ENCODE measurements around the gene SLC35F3.

SLC35F3 gene

DNA sequence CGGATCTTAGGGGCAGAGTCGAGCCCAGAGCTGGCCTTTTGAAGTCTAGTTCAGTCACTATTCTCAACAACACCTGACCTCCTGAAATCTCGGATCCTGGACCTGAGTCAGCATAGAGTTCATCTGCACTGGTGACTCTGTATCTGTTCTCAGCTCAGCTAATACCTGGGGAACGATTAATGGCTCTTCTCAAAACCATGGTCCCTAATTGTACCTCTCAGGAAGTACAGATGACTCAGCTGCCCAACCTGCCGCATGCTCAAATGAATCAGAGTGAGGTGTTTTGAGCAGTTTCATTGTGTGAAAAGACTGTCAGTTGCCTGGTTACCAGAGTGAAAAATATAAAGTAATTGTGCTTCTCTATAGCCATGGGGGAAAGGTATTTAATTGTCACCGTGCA is 89.2 kb downstream of the SLC35F3 start:
- TF ChIP-seq FOXP2 (optimal IDR thresholded peaks at IDR 0.05; ENCODE audit: borderline replicate concordance, extremely low read depth, extremely low read length, insufficient read depth): no peak

- TF ChIP-seq SIN3A (IDR thresholded peaks at IDR 0.05; ENCODE audit: borderline replicate concordance, insufficient read depth, low read length) (no peak), FOXP2 (optimal IDR thresholded peaks at IDR 0.05; ENCODE audit: borderline replicate concordance, extremely low read depth, extremely low read length, insufficient read depth) (no peak), TAF1 (IDR thresholded peaks at IDR 0.05; ENCODE audit: borderline replicate concordance, insufficient read depth, low read length) (no peak), POLR2AphosphoS5 (IDR thresholded peaks at IDR 0.05; ENCODE audit: low read depth, low read length) (no peak)
- TF ChIP-seq, protein P1, sequence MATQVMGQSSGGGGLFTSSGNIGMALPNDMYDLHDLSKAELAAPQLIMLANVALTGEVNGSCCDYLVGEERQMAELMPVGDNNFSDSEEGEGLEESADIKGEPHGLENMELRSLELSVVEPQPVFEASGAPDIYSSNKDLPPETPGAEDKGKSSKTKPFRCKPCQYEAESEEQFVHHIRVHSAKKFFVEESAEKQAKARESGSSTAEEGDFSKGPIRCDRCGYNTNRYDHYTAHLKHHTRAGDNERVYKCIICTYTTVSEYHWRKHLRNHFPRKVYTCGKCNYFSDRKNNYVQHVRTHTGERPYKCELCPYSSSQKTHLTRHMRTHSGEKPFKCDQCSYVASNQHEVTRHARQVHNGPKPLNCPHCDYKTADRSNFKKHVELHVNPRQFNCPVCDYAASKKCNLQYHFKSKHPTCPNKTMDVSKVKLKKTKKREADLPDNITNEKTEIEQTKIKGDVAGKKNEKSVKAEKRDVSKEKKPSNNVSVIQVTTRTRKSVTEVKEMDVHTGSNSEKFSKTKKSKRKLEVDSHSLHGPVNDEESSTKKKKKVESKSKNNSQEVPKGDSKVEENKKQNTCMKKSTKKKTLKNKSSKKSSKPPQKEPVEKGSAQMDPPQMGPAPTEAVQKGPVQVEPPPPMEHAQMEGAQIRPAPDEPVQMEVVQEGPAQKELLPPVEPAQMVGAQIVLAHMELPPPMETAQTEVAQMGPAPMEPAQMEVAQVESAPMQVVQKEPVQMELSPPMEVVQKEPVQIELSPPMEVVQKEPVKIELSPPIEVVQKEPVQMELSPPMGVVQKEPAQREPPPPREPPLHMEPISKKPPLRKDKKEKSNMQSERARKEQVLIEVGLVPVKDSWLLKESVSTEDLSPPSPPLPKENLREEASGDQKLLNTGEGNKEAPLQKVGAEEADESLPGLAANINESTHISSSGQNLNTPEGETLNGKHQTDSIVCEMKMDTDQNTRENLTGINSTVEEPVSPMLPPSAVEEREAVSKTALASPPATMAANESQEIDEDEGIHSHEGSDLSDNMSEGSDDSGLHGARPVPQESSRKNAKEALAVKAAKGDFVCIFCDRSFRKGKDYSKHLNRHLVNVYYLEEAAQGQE (IDR thresholded peaks at IDR 0.05; ENCODE audit: insufficient read depth in 1 of 2, low read depth in 2 of 2, low read length in 2 of 2): no peak
Observed at GRCh38 chr1:233994112-233994511, 89.6 kb downstream of the SLC35F3 start.

DNA sequence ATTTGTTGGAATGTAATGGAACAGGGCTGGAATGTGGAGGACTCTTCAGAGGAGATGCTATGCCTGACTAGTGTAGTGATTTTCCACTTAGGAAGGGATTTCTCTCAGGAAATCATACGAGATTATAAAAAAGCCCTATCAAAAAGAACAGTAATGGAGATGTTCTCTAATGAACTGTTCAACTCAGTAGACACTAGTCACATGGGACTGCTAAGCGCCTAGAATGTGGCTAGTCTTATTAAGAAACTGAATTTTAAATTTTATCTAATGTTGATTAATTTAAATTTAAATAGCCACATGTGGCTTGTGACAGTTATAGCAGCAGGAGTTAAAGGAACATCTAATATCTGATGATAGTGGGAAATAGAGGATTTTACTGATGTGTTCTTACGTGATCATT is 94.0 kb downstream of the SLC35F3 start:
- TF ChIP-seq POLR2AphosphoS5 (IDR thresholded peaks at IDR 0.05; ENCODE audit: low read depth, low read length) (no peak), SIN3A (IDR thresholded peaks at IDR 0.05; ENCODE audit: borderline replicate concordance, insufficient read depth, low read length) (no peak), FOXP2 (optimal IDR thresholded peaks at IDR 0.05; ENCODE audit: borderline replicate concordance, extremely low read depth, extremely low read length, insufficient read depth) (no peak), TAF1 (IDR thresholded peaks at IDR 0.05; ENCODE audit: borderline replicate concordance, insufficient read depth, low read length) (no peak)
- TF ChIP-seq, protein P1 (IDR thresholded peaks at IDR 0.05; ENCODE audit: insufficient read depth in 1 of 2, low read depth in 2 of 2, low read length in 2 of 2): no peak

- TF ChIP-seq, protein P1 (IDR thresholded peaks at IDR 0.05; ENCODE audit: insufficient read depth in 1 of 2, low read depth in 2 of 2, low read length in 2 of 2): no peak
- TF ChIP-seq FOXP2 (optimal IDR thresholded peaks at IDR 0.05; ENCODE audit: borderline replicate concordance, extremely low read depth, extremely low read length, insufficient read depth): no peak
- no peak for TF ChIP-seq TAF1 (IDR thresholded peaks at IDR 0.05; ENCODE audit: borderline replicate concordance, insufficient read depth, low read length)
- TF ChIP-seq SIN3A (IDR thresholded peaks at IDR 0.05; ENCODE audit: borderline replicate concordance, insufficient read depth, low read length): no peak
- TF ChIP-seq POLR2AphosphoS5 (IDR thresholded peaks at IDR 0.05; ENCODE audit: low read depth, low read length): no peak
Observed at GRCh38 chr1:233998891-233999290, 94.4 kb downstream of the SLC35F3 start.

DNA sequence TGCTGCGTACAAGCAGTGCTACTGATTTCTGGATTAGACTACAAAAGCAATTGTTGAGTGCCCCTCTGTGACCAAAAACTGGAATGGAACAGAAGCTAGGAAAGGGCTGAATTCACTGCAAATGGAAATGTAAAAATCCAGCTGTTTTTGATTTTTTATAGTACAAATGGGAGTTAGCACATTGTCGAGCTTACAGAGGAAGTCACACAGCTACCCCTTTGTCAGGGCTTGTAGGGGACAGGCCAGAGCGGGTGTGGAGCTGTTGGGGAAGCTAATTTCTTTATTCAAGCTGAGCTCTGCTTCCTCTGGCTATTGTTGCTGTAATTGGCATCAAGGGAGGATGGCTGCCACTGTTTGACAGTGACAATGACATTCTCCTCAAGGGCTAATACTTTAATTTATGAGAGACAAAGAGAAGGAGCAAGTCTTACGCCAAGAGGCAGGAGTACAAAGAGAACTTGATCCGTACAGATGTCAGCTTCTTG is 96.1 kb downstream of the SLC35F3 start:
- TF ChIP-seq, protein P1 (IDR thresholded peaks at IDR 0.05; ENCODE audit: insufficient read depth in 1 of 2, low read depth in 2 of 2, low read length in 2 of 2): no peak
- TF ChIP-seq TAF1 (IDR thresholded peaks at IDR 0.05; ENCODE audit: borderline replicate concordance, insufficient read depth, low read length) (no peak), POLR2AphosphoS5 (IDR thresholded peaks at IDR 0.05; ENCODE audit: low read depth, low read length) (no peak), FOXP2 (optimal IDR thresholded peaks at IDR 0.05; ENCODE audit: borderline replicate concordance, extremely low read depth, extremely low read length, insufficient read depth) (no peak), SIN3A (IDR thresholded peaks at IDR 0.05; ENCODE audit: borderline replicate concordance, insufficient read depth, low read length) (no peak)

Measured in PFSK-1 (cell line).